HG02943 (cell line): ENCODE measurements around the gene SDK1.
"Not testable (repeated sequence)": the region's sequence is repeated elsewhere in the genome, so short reads cannot be mapped to it uniquely, and the experiment has no call there.

Experiments used
- ATAC-seq: cut with Tn5 transposase; IDR thresholded peaks from one replicate; pipeline ENCODE4 v1.9.1; 2021; ENCODE audit warnings: mild to moderate bottlenecking, low read depth, moderate library complexity; ENCODE audit not compliant: unreplicated experiment

SDK1 gene

DNA sequence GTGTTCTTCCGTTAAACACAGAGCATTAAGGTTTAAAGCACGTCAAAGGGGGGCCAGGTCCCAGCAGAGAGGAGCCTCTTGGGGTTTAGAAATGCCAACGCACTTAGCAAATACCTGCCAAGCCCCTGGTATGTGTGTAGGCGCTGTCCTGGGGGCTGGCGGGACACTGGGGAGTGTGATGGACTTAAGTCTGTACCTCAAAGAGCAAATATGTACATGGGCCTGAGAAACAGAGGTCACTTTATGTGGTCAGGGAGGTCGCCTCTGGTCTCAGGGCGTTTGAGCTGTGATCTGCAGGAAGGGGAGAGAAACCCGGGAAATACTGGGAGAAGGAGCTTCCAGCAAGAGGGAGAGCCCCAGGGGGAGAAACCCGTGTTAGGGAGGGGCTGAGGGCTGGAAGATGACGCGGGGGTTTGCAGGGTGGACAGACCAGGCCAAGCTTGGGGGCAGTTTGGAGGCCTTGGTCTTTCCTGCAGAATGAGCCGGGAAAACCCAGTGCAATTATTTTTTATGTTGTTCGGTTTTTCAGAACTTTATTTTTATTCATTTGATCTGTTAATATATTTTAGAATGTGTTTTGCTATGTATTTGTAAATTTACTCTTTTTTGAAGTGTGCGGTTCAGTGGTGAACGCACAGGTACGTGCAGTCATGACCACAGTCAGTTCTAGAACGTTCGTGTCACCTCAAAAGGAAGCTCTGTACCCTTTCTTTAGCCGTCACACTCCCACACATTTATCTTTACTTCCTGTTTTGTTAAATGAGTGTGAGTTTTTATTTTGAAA, 939.7 kb downstream of the SDK1 start:
- ATAC-seq, result no peak

- ATAC-seq, result no peak
Observed at GRCh38 chr7:4241304-4241612, 940.2 kb downstream of the SDK1 start.

- no peak for ATAC-seq
Observed at GRCh38 chr7:4241791-4242190, 940.7 kb downstream of the SDK1 start.

DNA sequence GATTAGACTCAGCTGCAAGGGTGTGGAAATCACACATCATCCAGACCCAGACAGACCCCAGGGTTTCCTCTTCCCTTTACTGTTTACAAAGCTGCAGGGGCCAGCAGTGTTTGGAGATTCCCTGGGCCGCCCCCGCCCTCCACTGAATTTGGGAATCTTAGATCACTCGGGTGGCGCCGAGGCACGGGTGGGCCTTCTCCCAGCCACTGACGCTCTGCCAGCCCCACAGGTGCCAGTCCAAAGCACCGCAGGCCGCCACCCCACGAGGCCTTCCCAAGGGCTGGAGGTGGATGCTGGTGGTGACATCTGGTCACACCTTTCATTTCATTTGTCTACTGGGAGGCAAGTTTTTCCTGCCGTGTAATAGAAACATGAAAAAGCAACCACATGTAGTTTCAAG, 941.7 kb downstream of the SDK1 start:
- no peak for ATAC-seq

DNA sequence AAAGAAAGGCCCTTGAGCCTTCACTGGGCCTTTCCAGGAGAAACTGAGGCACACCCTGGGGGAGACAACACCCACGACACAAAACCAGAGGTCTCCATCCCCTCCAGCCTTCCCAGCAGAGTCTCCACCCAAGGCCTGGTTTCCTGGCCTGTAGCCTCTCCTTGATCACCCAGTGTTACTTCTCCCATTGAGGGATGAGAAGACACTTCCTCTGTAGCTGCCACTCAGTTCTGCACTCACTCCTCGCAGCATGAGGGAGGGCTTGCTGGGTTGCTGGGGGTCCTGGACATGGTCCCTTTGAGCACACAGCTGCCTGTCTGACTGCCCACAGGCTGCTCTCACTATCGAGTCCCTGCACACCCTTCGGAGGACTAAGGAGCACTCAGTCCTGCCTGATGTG, 943.0 kb downstream of the SDK1 start:
- ATAC-seq, result no peak

- ATAC-seq, result no peak
Observed at GRCh38 chr7:4244635-4245034, 943.6 kb downstream of the SDK1 start.

- no peak for ATAC-seq
Observed at GRCh38 chr7:4245135-4245865, 944.2 kb downstream of the SDK1 start.

- ATAC-seq, result no peak
Observed at GRCh38 chr7:4245866-4246470, 944.9 kb downstream of the SDK1 start.

GRCh38 chr7:4246536-4246935, 945.5 kb downstream of the SDK1 start:
- ATAC-seq, result no peak

- no peak for ATAC-seq
Observed at GRCh38 chr7:4247106-4247876, 946.2 kb downstream of the SDK1 start.

DNA sequence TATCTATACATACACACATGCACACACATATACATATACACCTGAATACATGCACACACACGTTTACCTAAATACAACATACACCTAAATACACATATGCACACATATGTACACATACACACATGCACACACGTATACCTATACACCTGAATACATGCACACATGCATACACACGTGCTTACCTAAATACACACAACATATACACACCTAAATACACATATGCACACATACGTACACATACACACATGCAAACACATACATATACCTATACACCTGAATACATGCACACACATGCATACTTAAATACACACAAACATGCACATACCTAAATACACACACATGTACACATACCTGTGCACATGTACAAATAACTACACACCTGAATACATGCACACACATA, 947.2 kb downstream of the SDK1 start:
- no peak for ATAC-seq

GRCh38 chr7:4249241-4249640, 948.2 kb downstream of the SDK1 start:
- ATAC-seq, result no peak

DNA sequence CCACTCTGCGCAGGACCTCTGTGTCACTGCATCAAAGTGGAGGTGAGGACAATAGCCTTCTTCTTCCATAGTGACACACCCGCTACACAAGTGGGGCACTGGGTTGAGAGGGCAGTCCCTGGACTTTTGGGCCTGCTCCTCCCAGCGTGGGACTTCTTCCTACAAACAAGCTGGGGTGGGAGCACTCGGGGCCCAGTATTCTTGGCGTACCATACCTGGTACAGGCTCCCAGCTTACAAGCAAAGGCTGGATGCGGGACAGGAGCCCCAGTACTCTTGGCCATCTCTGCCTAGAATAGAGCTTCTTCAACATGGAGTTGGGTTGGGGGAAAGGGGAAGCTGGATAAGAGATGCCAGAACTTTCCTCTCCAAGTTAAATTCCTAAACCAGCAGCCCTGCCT, 954.3 kb downstream of the SDK1 start:
- no peak for ATAC-seq

GRCh38 chr7:4256286-4256685, 955.2 kb downstream of the SDK1 start:
- ATAC-seq, result no peak

DNA sequence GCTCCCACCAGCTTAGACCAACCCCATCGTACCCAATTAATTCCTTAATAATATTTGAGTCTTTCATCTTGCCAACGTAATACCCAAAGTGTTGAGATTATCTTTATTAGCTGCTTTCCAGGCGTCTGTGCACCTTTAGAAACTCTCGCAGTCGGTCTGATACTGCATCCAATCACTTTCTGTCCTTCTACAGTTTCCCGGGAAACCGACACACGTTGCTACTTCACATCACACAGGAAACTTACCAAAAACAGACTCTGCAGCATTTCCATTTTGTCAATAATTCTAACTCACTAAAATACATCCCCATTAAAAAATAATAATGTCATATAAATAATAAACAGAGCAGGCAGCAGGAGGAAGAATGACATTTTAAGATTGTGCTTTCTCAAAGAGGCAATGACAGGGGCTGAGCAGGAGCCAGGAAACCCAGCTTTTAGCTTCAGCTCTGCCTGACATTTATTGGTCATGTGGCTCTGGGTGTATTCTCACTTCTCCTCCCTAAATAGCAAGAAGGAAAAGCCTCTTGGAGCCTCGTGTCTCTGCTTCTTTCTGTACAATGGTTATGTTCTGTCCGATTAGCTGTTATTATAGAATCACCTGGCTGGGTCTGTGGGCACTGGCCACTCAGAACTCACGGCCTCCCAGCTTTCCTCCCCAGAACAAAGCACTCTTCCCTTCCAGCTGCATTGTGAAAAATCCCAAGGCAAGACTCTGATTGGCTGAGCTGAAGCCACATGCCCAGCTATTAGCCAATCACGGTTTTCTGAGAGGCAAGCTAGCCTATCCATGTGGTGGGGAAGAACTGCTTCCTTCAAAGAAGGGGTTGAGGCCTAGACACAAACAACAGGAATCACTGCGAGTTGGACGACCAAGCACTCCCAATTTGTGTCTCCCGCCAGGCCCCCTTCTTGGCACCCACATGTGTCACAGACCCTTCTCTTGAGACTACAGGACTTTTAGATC, 956.4 kb downstream of the SDK1 start:
- ATAC-seq, result no peak

DNA sequence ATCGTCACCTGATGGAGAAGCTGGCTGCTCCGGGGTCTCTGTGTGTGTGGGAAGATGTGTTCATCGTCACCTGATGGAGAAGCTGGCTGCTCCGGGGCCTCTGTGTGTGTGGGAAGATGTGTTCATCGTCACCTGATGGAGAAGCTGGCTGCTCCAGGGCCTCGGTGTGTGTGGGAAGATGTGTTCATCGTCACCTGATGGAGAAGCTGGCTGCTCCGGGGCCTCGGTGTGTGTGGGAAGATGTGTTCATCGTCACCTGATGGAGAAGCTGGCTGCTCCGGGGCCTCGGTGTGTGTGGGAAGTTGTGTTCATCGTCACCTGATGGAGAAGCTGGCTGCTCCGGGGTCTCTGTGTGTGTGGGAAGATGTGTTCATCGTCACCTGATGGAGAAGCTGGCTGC, 959.1 kb downstream of the SDK1 start:
- ATAC-seq, result not testable (repeated sequence)

DNA sequence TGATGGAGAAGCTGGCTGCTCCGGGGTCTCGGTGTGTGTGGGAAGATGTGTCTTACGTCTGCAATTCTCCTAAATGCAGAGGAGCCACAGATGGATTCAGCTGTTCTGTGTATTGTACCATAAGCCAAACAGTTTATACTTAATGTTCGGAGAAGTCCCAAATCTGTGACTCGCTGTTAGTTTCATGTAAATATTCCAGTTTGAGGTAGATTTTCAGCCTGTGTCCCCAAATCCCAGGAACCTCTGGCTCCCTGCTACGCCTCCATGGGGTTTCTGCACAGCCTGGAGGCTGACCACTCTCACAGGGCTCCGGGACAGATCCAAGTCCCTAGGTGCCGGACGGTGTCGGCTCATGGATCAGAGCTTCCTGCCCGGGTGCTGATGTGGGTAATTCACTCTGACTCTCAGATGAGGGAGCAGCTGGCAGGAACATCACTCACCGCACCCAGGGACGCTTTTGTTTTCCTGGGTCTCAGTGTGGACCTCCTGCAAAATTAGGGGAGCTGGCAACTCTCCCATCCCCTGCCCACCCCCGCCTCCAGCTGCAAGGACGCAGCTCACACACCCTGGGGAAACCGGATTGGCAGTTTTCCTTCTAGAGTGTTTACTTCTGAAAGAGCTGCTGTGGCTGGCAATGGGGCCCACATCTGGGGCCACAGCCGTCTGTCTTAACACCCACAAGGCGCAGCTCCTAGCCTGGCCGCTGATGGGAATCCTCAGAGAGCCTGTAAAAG, 960.0 kb downstream of the SDK1 start:
- no peak for ATAC-seq

- ATAC-seq, result no peak
Observed at GRCh38 chr7:4261601-4261960, 960.5 kb downstream of the SDK1 start.

- not testable (repeated sequence) for ATAC-seq
Observed at GRCh38 chr7:4264206-4264605, 963.2 kb downstream of the SDK1 start.
